K562 (cell line): ENCODE results near the gene CYB5D1. TPM values are rescaled to one million over a fixed set of nuclear protein-coding genes. Genes with fewer than 3 reads are reported as not detected.
A peak's percentile ranks its signal among the peaks of the same experiment; 100 is the strongest.

Source experiments
- CREB1 ChIP-seq, 2 experiments: sonication (generic) in 1 of 2; formaldehyde crosslinking in 1 of 2; IDR thresholded peaks; 2 replicates each; pipeline versions ENCODE4 v1.6.1 to v1.8.0; 2012 to 2022; ENCODE audit warnings: inconsistent platforms in 1 of 2, mild to moderate bottlenecking in 1 of 2, missing genetic modification reagents in 1 of 2, moderate library complexity in 1 of 2
- MITF ChIP-seq: IDR thresholded peaks from 2 replicates; pipeline ENCODE4 v1.6.1; 2014; ENCODE audit warnings: antibody characterized with exemption
- PKNOX1 ChIP-seq: fragments of 450-650 bp; IDR thresholded peaks from 2 replicates; pipeline ENCODE4 v1.6.1; 2016
- RFX1 ChIP-seq: fragments of 450-650 bp; IDR thresholded peaks from 2 replicates; pipeline ENCODE4 v1.6.1; 2016; ENCODE audit warnings: mild to moderate bottlenecking, moderate library complexity
- SMAD4 ChIP-seq: fragments of 250-450 bp; sonication (Bioruptor Pico); conservative IDR thresholded peaks from 2 replicates; pipeline ENCODE4 v1.8.0; 2021; ENCODE audit warnings: inconsistent platforms, mild to moderate bottlenecking, moderate library complexity
- TEAD4 ChIP-seq, 2 experiments: sonication (generic) in 1 of 2; formaldehyde crosslinking in 1 of 2; IDR thresholded peaks; 2 replicates each; pipeline versions ENCODE4 v1.6.1 to v1.8.0; 2012 to 2022; ENCODE audit warnings: borderline replicate concordance in 1 of 2, inconsistent platforms in 1 of 2, low read length in 1 of 2, mild to moderate bottlenecking in 1 of 2, missing genetic modification reagents in 1 of 2
- ZNF518B ChIP-seq: fragments of 250-450 bp; sonication (Bioruptor Pico); IDR thresholded peaks from 2 replicates; pipeline ENCODE4 v1.5.0; 2021; ENCODE audit warnings: mild to moderate bottlenecking, moderate library complexity
- polyA plus RNA-seq, 8 experiments: library from polyadenylated mRNA; depleted of rRNA in 4 of 8; stranded (reverse) in 5 of 8; unstranded in 3 of 8; fragments of >200 nt; fragmentation: Nextera tagmentation in 2 of 8; fragmentation: Illumina TruSeq in 1 of 8; extraction: Ambion mirVana in 2 of 8; extraction: Trizol in 1 of 8; gene quantifications; 2 replicates each; pipeline versions ENCODE4 v1.2.1 to v1.2.3, GENCODE V29; 2011 to 2014; ENCODE audit warnings: inconsistent platforms in 1 of 8, missing spikeins in 1 of 8
- total RNA-seq, 7 experiments: library from RNA; depleted of rRNA in 6 of 7; stranded (reverse); fragments of >200 nt in 6 of 7; fragmentation: Illumina TruSeq in 2 of 7; extraction: Trizol in 2 of 7; gene quantifications; 2 replicates each; pipeline versions ENCODE4 v1.2.1 to v1.2.3, GENCODE V29; 2011 to 2021; ENCODE audit warnings: low replicate concordance in 1 of 7
- TF ChIP-seq, protein P1 (sequence below): fragments of 450-650 bp; formaldehyde crosslinking; conservative IDR thresholded peaks from 2 replicates; pipeline ENCODE4 v1.4.0; 2022; ENCODE audit warnings: mild to moderate bottlenecking, missing genetic modification characterization
- TF ChIP-seq, protein P2 (sequence below), 2 experiments: fragments of 450-650 bp; conservative IDR thresholded peaks; 2 replicates each; pipeline ENCODE4 v1.6.1; 2017; ENCODE audit warnings: mild to moderate bottlenecking in 2 of 2, moderate library complexity in 2 of 2

CYB5D1 gene
- total and polyA plus RNA-seq, 9 of the 15 experiments (the other 6 are each of a cell fraction or from before 2014, with no cell fraction given), result 2.4 to 7.9 (median 5.7) TPM

GRCh38 chr17:7834957-7835813, 22.6 kb upstream of the CYB5D1 start (continued):
- TF ChIP-seq, protein P1, sequence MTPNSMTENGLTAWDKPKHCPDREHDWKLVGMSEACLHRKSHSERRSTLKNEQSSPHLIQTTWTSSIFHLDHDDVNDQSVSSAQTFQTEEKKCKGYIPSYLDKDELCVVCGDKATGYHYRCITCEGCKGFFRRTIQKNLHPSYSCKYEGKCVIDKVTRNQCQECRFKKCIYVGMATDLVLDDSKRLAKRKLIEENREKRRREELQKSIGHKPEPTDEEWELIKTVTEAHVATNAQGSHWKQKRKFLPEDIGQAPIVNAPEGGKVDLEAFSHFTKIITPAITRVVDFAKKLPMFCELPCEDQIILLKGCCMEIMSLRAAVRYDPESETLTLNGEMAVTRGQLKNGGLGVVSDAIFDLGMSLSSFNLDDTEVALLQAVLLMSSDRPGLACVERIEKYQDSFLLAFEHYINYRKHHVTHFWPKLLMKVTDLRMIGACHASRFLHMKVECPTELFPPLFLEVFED (CRISPR knock-in tag), result no peak
- TF ChIP-seq CREB1 (IDR thresholded peaks at IDR 0.05), result peak; percentile 55
- TF ChIP-seq CREB1 (CRISPR knock-in tag; IDR thresholded peaks at IDR 0.05), result peak; percentile 80
- TF ChIP-seq PKNOX1, result peak; percentile 42; the same call in 1 of the 2 replicates
- TF ChIP-seq, protein P2, sequence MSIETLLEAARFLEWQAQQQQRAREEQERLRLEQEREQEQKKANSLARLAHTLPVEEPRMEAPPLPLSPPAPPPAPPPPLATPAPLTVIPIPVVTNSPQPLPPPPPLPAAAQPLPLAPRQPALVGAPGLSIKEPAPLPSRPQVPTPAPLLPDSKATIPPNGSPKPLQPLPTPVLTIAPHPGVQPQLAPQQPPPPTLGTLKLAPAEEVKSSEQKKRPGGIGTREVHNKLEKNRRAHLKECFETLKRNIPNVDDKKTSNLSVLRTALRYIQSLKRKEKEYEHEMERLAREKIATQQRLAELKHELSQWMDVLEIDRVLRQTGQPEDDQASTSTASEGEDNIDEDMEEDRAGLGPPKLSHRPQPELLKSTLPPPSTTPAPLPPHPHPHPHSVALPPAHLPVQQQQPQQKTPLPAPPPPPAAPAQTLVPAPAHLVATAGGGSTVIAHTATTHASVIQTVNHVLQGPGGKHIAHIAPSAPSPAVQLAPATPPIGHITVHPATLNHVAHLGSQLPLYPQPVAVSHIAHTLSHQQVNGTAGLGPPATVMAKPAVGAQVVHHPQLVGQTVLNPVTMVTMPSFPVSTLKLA (conservative IDR thresholded peaks at IDR 0.05), result peak; percentile 58 to 83
- 0 out of 2 replicates have a peak, but pooled peaks have one; percentile 15 for TF ChIP-seq SMAD4 (CRISPR knock-in tag)
- TF ChIP-seq ZNF518B (CRISPR knock-in tag), result no peak
- peak; percentile 94 for TF ChIP-seq RFX1
- TF ChIP-seq MITF, result peak; percentile 42; the same call in 1 of the 2 replicates
- no peak for TF ChIP-seq TEAD4 (IDR thresholded peaks at IDR 0.05; ENCODE audit: low read length)
- TF ChIP-seq TEAD4 (CRISPR knock-in tag; IDR thresholded peaks at IDR 0.05; ENCODE audit: borderline replicate concordance), result no peak
